HG03060 (cell line): Measurements from ENCODE around the gene ANXA1.

Source experiments
- ATAC-seq: cut with Tn5 transposase; IDR thresholded peaks from one replicate; pipeline ENCODE4 v1.9.1; 2021; ENCODE audit warnings: low read depth, moderate number of reproducible peaks; ENCODE audit not compliant: unreplicated experiment

ANXA1 gene

GRCh38 chr9:73202980-73203379 lies 51.3 kb downstream of the ANXA1 start:
- no peak for ATAC-seq

GRCh38 chr9:73204936-73205335 lies 53.3 kb downstream of the ANXA1 start:
- no peak for ATAC-seq

GRCh38 chr9:73206851-73207250 lies 55.2 kb downstream of the ANXA1 start:
- no peak for ATAC-seq

GRCh38 chr9:73210886-73211666 lies 59.4 kb downstream of the ANXA1 start:
- no peak for ATAC-seq

- ATAC-seq: no peak
These were observed 61.6 kb downstream of the ANXA1 start for GRCh38 chr9:73213300-73213699.

- no peak for ATAC-seq
These were observed 63.6 kb downstream of the ANXA1 start for GRCh38 chr9:73215249-73215648.

GRCh38 chr9:73216100-73216499 lies 64.4 kb downstream of the ANXA1 start:
- no peak for ATAC-seq
